Stimulated activated CD4-positive, alpha-beta T cell treated with anti-CD3 and anti-CD28 coated beads, Interleukin-12 subunit alpha, Interleukin-12 subunit beta, amount 100 ng/mL, for 24 hours (primary cell): ENCODE measurements around the gene ATP1A2.

Experiments
- DNase-seq, 2 experiments: peaks; one replicate each; pipeline ENCODE4 v3.0.0-alpha.2; 2020; ENCODE audit warnings: low read depth in 2 of 2

Gene ATP1A2

DNA sequence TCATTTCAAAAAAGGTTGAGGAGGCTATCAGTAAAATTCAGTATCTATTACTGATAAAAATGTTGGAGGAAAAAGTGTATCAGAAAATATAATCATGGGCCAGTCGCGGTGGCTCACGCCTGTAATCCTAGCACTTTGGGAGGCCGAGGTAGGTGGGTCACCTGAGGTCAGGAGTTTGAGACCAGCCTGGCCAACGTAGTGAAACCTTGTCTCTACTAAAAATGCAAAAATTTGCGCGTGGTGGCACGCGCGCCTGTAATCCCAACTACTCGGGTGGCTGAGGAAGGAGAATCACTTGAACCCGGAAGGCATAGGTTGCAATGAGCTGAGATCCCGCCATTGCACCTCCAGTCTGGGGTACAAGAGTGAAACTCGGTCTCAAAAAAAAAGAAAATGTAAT is 30.5 kb downstream of the ATP1A2 start:
- no peak for DNase-seq

- DNase-seq, result no peak
These were observed 32.6 kb downstream of the ATP1A2 start for GRCh38 chr1:160148121-160148520.

GRCh38 chr1:160149233-160149632 is 33.7 kb downstream of the ATP1A2 start:
- DNase-seq, result no peak

- no peak for DNase-seq
These were observed 34.2 kb downstream of the ATP1A2 start for GRCh38 chr1:160149716-160150115.

GRCh38 chr1:160151303-160151702 is 35.7 kb downstream of the ATP1A2 start, which contains the start of gene ATP1A4:
Gene ATP1A4, plus strand, starts transcription at chr1:160151603. Its CDS starts 438 bp downstream, at chr1:160152041.
- DNase-seq, result no peak

DNA sequence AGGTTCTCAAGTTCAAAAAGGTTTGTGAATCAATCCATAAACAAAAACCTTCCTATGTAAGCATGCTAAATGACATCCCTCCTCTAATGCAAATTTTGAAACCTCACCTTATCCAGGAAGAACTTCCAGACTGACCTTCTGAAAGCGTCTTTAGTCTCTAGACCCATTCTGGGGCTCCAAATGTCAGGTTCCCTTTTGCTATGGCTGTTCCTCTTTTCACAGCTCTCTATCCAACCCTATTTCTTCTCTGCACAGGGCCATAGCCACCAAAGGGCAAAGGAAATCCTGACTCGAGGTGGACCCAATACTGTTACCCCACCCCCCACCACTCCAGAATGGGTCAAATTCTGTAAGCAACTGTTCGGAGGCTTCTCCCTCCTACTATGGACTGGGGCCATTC is 39.2 kb downstream of the ATP1A2 start:
- DNase-seq, result no peak

DNA sequence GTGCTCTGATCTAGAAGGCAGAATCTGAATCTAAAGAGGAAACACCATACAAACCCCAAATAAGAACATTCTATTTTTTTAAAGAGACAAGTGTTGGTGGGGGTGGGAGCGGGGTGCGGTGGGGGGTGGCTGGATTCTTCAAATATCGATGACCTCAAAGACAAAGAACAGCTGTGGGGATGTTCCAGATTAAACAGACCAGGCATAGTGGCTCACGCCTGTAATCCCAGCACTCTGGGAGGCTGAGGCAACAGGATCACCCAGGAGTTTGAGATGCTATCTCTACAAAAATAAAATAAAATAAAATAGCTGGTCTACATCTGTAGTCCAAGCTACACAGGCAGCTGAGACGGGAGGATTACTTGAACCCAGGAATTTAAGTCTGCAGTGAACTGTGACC is 40.8 kb downstream of the ATP1A2 start:
- no peak for DNase-seq

DNA sequence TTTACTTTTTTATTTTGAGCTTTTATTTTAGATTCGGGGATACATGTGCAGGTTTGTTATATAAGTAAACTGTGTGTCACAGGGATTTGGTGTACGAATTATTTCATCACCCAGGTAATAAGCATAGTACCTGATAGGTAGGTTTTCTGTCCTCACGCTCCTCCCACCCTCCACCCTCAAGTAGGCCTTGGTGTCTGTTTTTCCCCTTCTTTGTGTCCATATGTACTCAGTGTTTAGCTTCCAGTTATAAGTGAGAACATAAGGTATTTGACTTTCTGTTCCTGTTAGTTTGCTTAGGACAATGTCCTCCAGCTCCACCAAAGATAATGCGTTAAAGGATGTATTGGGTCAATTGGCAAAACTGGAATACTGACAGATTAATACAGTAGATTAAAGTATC is 41.6 kb downstream of the ATP1A2 start:
- DNase-seq, result no peak

GRCh38 chr1:160158031-160158430 is 42.5 kb downstream of the ATP1A2 start:
- no peak for DNase-seq

DNA sequence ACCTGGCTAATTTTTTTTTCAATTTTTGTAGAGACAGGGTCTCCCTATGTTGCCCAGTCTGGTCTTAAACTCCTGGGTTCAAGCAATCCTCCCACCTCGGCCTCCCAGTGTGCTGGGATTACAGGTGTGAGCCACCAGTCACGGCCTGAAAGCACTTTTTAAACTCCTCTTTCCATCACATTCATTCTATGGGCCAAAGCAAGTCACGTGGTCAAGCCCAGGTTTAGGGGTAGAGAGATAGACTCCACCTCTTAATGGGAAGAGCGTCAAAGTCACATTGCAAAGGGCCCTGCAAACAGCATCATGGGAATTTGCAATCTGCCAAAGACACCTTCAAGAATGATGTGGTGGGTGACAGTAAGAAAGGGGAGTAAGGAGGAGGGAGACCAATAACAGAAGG is 43.0 kb downstream of the ATP1A2 start:
- no peak for DNase-seq

GRCh38 chr1:160159846-160160245 is 44.3 kb downstream of the ATP1A2 start:
- DNase-seq, result no peak

GRCh38 chr1:160161965-160162705 is 46.6 kb downstream of the ATP1A2 start:
- DNase-seq, result no peak

GRCh38 chr1:160162931-160163330 is 47.4 kb downstream of the ATP1A2 start:
- DNase-seq, result no peak

DNA sequence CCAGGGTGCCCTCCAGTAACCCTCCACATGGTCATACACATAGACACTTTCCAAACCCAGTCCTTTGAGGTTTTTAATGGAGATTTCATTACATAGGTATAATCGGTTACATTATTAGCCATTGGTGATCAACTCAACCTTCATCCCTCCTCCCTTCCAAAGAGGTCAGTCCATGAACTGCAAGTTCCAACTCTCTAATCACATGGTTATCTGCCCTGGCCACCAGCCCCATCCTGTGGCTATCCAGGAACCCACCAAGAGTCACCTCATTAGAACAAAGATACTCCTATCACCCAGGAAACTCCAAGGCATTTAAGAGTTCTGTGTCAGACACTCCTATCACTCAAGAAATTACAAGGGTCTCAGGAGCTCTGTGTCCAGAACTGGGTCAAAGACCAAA is 48.1 kb downstream of the ATP1A2 start:
- DNase-seq, result no peak

GRCh38 chr1:160164121-160164520 is 48.6 kb downstream of the ATP1A2 start:
- DNase-seq, result no peak

DNA sequence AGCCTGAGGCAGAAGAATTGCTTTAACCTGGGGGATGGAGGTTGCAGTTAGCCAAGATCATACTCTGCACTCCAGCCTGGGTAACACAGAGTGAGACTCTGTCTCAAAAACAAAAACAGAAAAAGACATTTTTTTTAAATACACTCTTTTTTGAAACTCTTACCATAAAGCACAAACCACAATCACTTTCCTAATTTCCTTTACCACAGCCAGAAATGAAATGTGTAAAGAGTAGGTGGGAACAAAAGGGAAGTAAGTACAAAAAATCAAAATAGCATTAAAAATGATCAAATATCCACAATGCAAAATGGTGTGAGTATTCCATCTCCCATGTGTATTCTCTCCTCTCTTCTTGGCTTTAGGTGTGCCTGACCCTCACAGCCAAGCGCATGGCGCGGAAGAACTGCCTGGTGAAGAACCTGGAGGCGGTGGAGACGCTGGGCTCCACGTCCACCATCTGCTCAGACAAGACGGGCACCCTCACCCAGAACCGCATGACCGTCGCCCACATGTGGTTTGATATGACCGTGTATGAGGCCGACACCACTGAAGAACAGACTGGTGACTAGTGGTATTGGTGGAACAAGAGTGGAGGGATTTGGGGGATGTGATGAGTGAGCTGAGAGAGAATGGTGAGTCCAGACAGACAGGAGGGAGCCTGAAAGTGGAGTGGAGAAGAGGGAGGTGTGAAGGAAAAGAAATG is 50.8 kb downstream of the ATP1A2 start:
- no peak for DNase-seq

DNA sequence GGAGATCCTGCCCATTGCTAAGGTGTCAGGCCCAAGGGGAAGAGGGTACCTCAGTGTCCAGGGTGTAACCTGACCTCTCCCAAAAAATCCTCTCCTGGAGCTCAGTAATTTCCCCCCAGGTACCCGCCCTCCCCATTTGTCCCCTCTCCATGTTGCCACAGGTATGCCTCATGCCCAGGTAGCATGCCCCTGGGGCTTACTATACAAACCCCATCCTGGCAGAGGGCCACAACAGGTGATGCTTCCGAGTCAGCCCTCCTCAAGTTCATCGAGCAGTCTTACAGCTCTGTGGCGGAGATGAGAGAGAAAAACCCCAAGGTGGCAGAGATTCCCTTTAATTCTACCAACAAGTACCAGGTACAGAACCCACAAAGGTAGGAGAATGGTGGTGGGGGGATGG is 51.5 kb downstream of the ATP1A2 start:
- DNase-seq, result no peak

- no peak for DNase-seq
These were observed 52.0 kb downstream of the ATP1A2 start for GRCh38 chr1:160167580-160167979.

- DNase-seq, result no peak
These were observed 52.5 kb downstream of the ATP1A2 start for GRCh38 chr1:160168016-160168415.

DNA sequence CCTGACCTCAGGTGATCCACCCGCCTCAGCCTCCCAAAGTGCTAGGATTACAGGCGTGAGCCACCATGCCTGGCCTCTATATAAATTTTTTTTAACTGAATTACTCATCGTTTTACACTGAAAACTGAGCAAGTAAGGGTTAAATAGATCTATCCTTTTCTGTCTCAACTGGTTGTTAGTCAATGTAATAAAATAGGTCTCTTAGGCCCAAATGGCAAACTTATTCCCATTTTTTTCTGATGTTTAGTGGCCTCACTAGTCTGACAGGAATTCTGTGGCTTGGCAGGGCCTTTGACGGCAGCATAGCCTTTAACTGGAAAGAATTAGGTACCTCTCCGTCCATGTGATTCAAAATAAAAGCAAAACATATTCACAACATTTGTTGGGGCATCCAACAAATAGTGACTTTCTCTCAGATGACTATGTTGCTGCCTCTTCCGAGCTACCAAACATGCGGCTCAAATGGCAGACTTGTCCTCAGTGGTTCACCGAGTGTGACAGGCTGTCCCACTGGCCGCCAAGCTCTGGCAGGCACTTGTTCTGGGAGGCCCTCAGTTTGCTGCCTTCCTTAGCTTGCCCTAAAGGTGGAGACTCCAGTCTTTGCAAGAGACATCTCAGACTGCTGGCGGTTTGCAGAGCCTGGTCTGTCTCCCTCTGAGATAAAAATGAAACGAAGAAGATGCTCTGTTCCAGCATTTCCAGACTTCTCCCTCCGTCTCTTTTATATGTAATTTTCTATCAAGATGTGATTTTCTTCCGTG is 53.2 kb downstream of the ATP1A2 start:
- no peak for DNase-seq

DNA sequence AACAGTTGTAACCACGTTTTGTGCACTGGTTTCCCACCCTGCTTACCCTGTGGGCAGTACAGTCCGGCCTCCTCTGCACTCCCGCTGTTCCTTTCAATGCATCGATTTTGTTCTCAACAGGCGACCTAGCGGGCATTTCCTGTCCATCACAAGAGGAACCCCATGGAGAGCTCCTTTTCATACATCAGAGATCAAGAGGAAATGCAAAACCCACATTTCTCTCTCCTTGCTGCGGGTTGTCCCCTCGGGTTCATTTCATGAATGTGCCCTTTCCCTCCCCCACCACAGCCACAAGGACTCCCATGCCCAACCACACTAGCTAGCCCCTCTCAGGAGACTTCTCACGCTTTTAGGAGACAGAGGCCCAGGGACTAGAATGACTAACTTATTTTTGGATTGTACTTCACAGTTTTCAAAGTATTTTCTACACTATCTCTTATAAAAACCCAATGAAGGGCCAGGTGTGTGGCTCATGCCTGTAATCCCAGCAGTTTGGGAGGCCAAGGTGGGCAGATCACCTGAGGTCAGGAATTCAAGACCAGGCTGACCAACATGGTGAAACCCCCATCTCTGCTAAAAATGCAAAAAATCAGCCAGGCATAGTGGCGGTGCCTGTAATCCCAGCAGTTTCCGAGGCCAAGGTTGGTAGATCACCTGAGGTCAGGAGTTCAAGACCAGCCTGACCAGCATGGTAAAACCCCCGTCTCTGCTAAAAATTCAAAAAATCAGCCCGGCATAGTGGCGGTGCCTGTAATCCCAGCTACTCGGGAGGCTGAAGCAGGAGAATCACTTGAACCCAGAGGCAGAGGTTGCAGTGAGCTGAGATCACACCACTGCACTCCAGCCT is 54.2 kb downstream of the ATP1A2 start:
- no peak for DNase-seq

DNA sequence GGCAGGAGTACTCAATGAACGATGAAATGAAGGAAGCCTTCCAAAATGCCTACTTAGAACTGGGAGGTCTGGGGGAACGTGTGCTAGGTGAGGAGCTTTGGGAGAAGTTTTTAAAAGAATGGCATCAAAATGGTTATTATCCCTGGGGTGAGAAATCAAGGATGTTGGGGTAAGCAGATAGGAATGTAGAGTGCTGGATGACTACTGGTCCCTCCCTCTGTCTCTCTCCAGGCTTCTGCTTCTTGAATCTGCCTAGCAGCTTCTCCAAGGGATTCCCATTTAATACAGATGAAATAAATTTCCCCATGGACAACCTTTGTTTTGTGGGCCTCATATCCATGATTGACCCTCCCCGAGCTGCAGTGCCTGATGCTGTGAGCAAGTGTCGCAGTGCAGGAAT is 55.8 kb downstream of the ATP1A2 start:
- DNase-seq, result no peak
